ENCODE results near the gene PLOD2. TPM values are rescaled to one million over a fixed set of nuclear protein-coding genes. Genes with fewer than 3 reads are reported as not detected.
"Not testable (repeated sequence)": the region's sequence is repeated elsewhere in the genome, so short reads cannot be mapped to it uniquely, and the experiment has no call there.

PLOD2 gene
- polyA plus RNA-seq, 1 donor, result 11.8 TPM

DNA sequence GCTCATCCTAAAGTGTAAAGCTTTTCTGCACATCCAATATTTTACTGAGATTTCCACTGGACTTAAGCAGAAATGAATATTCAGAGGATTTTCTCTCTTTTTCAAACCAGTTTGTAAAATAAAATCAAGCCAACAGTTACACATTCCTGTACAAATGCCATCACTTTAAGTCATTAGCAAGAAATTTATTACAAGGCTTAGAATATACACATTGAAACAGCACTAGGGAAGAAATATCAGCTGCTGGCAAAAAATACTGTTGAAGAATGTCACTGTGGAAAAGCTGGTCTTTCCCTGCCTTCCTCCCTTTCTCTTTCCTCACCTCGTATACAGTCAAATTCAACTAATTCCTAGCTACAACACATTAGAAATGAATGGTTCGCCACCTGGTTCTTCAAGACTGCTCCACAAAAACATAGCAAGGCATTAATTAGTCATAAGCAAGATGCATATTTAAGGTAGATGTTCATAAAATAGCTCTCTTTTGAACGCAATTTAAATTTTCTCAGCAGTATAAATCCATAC, 21.3 kb downstream of the PLOD2 start:
- DNase-seq (ENCODE audit: low read depth), result no peak

DNA sequence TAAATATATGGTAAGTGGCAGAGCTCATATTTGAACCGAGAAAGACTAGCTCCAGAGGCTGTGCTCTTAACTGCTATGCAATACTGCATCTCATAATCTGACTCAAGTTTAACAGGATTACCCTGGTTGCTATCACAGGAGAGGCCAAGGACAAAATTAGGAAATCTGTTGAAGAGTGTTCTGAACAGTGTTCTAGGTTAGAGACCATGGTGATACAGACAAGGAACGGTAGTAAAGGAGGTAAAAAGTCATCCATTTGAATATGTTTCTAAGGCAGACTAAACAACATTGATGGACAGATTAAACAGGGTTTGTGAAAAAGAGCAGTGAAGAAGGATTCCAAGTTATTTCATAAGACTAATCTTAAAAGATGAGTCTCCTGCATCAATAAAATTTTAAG, 22.1 kb downstream of the PLOD2 start:
- no peak for DNase-seq (ENCODE audit: low read depth)

DNA sequence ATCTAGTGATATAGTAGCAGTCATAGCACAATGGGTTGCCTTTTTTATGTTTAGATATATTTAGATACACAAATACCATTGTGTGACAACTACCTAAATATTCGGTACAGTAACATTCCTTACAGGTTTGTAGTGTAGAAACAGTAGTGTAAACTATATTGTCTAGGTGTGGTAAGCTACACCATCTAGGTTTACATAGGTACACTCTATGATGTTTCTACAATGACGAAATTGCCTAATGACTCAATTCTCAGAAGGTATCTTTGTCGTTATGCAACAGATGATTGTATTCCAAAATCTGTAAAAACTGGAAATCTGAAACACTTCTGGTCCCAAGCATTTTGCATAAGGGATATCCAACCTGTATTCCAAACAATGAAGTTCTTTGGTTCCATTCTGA, 24.3 kb downstream of the PLOD2 start:
- DNase-seq (ENCODE audit: low read depth), result no peak

DNA sequence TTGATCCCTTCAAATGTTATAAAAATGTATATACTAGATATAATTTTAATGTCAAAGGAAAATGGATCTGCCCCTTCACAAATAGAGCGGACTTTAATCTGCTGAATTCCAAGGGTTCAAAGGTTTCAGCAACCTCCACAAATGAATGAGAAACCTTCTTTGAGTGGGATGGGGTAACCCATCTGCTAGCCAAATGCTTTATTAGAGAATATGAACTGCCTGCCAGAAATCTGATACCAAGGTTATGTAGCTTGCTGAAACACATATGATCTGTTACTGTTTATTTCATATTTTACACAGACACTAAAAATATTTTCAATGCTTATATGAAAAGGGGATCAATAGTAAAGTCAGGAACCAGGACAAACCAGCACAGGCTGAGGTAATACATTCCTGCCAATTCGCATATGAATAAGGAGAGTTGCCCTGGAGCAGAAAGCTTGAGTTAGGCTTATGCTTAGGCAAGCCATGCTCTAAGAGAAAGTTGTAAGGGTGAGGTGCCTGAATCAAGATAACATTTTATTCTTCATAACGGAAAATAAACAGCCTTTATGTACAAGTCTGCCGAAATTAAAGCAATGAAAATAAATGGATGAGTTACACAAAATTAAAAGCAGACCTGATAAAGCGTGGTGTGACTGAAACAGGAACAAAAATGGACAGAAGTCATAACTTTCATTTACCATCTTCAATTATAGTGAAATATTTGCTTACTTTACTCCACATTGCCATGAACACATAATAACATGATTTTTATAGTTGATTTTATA, 26.5 kb downstream of the PLOD2 start:
- no peak for DNase-seq (ENCODE audit: low read depth)

DNA sequence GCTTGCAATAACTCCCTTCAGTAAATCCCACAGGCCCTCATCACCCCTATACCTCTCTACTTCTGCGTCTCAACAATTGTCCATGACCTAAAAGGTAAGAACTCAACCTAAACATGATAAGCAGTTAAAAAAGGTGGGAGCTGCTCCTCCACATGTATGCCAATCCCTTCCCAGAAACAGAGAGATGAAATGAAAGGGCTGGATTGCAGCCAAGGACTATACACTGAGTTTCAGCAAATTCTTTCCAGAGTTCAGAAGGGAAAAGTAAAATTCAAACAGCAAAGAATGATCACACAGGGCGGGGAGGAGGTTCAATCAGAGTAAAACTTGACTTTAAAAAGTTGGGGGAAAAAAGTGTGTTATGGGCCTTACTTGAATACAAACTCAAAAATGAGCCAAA, 27.5 kb downstream of the PLOD2 start:
- DNase-seq (ENCODE audit: low read depth), result no peak

DNA sequence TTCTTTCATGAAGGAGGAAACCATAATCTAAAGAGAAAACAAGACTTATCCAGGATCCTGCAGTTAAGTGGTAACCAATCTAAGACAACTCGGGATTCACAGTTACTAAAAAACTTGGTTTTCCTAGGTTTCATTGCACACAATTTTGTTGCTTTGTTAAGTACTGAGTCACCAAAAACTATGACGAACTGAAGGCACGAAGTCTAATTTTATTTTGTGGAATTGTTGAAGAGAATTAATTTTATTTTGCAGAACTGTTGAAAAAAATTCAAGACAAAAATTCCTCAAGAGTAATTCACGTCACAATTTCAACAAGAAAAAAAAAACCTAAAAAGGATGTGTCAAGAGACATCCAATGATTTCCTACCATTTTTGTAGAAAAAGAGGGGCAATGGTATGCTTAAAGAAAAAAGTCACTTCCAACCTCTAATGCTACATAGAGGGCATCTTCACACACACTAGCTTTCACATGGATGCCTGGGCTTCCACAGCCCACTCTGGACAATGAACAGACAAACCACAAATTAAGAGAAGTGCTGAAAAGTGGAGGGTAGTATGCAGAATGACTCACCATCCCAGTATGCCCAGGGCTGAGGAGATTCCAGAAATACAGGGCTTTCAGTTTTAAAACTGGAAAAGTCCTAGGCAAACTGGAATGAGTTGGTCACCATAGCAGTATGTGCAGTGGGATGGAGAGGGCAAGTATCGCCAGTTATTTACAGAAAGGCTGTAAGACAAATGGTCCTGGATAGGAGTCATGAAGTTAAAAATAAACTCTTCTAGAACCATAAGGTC, 29.2 kb downstream of the PLOD2 start:
- no peak for DNase-seq (ENCODE audit: low read depth)

DNA sequence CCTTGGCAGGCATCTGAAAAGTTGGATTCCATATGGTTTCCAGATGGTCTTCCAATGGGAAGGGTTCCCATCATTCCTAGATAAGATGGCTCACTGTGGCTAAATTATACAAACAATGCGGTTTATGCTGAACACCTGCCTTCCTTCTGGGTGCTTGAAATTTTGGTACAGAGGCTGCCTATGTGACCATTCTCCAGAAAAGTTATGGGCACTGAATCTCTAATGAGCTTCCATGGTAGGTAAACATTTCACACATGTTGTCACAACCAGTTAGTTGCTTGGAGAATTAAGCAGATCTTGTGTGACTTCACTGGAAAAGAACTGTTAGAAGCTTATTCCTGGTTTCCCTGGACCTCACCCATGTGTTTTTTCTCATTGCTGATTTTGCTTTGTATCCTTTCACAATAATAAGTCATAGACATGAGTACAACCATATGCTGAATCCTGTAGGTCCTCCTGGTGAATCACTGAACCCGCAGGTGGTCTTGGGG, 30.1 kb downstream of the PLOD2 start:
- DNase-seq (ENCODE audit: low read depth), result no peak

DNA sequence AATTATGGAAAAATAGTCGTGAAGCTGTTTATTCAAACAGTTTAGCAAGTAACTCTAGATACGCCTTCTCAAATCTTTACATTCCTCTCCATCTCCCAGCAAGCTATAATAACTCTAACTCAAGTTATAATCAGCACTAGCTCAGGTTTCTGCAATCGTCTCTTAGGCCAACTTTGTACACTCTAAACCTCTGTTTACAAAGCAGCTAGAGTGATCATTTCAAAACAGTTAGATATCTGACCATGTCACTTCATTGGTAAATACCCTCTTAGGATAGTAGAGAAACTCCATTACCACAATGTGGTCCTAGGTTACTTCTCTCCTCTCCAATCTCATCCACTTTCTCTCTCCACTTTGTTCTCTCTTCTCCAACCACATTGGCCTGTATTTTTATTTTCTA, 31.2 kb downstream of the PLOD2 start:
- no peak for DNase-seq (ENCODE audit: low read depth)

DNA sequence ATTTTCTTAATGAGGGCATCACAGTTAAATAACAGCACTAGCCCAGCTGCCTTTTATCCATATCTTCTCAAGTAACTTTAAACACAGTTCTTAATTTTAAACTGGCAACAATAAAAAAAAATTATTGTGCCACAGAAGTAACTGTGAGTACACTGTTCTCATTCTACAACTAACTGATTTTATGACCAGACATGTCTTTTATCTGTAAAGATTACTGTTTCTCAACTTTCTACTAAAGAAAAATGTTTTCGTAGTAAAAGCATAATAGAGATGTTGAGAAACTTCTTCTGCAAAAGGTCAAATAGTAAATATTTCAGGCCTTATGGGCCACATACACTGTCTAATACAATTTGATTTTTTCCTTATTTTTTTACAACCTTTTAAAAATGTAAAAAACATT, 32.0 kb downstream of the PLOD2 start:
- DNase-seq (ENCODE audit: low read depth), result no peak

DNA sequence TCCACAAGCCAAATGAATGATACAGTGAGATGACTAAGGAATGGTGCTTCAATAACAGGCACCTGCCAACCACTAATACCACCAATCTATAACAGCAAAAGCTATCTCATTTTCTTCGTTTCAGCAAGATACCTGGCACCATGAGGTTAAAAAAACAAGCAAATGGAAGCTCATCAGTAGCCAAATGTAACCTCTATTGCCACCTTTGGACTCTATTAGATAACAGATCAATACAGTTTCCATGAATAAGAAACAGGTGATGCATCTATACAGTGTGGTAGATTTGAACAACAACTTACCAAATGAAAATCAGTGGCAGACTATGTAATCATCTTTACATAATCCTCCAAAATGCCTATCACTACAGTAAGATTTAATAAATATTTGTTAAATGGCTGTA, 32.8 kb downstream of the PLOD2 start:
- no peak for DNase-seq (ENCODE audit: low read depth)

DNA sequence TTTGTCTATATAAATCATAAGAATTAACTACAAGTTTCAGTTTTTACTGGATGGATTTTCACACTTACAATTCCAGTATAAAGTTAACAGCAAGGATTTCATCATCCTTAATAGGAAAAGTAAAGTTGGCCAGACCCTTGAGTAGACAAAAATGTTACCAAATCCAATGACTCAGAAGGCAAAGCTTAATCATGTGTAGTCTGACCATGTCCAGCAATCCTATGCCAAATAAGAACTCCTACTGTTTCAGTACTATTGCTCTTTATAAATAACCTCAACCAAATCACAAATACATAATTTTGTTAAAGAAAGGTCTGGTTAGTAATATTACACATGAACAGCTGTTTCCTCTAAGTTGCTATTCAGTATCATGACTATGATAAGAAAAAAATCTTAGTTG, 35.0 kb downstream of the PLOD2 start:
- DNase-seq (ENCODE audit: low read depth), result no peak

DNA sequence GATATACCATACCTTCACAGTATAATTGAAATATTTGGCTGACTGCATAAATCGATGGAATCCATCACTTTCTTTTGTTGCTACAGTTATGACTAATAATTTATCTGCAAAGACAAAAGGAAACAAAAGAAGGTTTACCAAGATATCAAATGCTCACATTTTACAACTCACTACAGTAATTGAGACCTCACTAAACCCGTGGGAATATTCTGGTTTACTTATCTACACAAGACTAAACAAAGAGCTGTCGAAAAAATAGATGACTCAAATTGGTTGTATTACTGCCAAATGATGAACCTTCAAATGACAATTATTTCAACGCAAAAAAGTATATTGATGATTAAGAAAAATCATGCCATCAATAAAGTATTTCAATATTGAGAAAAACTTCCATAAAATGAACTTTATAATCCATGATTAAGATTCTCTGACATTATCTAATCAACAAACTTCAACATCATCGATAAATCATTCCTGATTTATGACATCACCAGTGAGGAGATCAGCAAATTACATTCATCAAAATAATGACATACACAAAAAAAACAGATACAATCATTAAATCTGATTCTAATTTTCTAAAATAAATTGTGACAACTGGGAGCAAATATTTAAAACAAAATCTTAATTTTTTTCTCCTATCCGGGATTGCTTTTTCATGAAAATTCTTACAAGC, 36.7 kb downstream of the PLOD2 start:
- DNase-seq (ENCODE audit: low read depth), result no peak

DNA sequence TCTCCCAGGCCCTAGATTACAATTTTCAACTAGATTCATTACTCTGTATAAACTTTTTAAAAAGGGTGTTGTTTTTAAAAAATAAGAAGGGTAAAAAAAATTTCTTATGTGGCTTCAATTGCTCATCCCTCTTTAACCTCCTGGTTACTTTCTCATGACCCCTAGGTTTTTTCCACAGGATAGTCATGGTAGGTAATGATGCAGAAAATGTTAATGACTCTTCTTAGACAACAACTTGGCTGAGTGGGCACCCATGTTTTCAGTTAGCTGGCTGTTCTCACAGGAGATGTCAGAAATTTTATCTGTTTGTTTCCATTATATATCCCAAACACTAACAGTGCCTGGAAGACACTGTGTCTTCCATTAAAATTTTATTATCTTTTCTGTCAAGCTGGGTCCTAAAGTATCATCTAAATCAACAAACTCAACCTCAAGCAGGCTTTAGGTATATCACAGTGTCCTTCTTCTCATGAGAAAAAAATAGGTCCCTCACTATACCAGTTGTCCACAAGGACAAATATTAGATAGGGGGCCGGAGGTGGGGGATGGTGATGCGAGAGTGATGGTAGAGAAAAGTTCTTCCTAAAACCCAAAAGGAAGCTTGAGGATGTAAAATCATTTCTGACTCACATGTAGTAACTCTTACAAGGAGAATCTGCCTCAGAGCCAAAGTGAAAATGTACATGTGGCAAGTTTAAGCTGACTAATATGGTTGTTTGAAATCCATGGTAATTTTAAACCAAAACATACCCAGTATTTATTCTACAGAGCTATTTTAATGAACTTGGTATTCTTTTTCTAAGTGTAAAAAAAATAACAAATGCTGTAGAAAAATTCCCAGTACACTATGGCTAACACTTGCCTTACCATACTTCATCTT, 43.3 kb downstream of the PLOD2 start:
- DNase-seq (ENCODE audit: low read depth), result no peak

DNA sequence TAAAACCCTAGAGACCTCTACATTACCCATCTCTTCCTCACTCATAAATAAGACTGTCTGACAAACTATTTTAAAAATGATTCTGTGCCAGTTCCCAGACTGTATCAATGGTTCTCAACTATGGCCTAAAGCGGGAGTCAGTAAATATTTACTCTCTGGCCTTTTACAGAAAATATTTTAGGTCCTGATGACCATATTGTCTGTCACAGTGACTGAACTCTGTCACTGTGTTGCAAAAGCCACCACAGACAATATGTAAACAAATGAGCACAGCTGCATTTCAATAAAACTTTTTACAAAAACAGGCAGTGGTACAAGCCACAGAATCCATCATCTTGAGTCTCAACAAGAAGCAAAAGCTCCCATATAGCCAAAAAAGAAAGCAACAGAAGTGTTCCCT, 45.4 kb downstream of the PLOD2 start:
- DNase-seq (ENCODE audit: low read depth), result no peak

DNA sequence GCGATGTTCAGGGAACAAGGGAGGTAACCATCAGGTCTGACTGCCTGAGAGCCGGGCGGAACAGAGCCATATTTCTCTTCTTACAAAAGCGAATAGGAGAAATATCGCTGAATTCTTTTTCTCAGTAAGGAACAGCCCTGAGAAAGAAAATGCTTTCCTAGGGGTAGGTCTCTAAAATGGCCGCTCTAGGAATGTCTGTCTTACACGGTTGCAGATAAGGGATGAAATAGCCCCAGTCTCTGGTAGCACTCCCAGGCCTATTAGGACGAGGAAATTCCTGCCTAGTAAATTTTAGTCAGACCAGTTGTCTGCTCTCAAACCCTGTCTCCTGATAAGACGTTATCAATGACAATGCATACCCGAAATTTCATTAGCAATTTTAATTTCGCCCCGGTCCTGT, 47.2 kb downstream of the PLOD2 start:
- not testable (repeated sequence) for DNase-seq (ENCODE audit: low read depth)

DNA sequence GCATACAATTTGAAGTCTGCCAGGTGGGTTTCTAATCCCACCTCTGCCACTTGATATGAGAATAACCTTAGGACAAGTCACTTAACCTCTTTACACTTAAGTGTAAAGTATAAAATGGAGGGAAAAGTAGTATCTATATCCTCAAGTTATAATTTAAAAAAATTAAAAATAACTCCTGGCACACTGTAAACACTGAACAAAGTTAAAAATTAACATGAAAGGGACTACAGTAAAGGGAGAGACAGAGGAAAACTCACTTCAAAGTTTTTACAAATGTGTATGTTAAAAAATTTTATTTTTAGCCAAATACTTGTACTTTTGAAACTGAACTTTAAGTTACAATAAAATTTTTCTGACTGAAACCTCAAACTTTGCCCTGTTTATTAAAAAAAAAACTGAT, 49.6 kb downstream of the PLOD2 start:
- DNase-seq (ENCODE audit: low read depth), result no peak

DNA sequence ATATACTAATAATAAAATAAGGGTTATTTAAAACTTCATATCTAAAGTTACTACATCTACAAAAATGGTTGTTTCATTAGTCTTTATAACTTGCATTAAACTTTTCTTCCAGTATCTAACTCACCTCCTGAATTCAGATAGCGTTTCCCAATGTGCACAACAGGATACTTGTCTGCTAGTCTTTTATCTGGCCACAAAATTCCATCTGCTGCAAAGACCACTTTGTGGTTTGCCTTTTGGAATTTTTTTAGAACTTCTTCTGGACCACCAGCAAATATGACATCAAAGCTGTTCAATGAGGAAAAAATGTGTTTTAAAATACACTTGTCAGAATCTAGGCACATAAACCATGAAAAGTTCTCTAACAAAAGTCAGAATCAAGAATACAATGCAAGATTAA, 50.8 kb downstream of the PLOD2 start:
- DNase-seq (ENCODE audit: low read depth), result no peak

DNA sequence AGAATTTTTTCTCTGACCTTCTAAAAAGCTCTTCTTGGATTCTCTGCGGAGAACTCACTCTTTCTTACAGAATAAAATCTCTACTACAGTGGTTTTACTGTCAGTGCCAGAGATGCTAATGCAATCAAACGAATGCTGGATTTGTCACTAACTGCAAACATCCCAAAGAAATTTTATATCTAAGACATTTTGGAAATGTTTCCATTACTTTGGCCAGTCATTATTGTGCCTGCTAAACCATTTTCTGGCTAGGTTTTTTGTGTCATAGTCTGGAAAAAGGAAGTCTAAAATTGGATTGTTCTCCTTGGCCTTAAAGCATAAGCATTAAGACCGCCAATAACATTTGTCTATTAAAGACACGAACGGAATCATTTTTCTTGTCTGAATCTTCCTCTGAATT, 54.0 kb downstream of the PLOD2 start:
- DNase-seq (ENCODE audit: low read depth), result peak; percentile 55

DNA sequence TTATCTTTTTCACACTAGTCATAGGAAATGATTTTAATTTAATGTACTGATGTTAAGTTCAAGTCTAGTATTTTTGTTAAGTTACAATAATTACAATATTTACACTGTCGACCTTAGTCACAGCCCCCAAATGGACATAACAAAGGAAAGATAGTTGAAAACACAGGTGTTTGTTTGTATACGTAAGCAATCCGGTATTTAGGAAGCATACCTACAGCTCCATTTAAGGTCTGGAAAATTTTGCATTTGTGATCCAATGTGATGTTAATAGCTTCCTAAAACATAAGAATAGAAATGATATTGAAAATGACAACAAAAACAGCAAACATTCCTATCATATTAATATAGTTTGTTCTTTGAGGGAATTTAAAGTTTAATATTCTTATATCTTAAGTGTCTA, 56.9 kb downstream of the PLOD2 start:
- DNase-seq (ENCODE audit: low read depth), result no peak

DNA sequence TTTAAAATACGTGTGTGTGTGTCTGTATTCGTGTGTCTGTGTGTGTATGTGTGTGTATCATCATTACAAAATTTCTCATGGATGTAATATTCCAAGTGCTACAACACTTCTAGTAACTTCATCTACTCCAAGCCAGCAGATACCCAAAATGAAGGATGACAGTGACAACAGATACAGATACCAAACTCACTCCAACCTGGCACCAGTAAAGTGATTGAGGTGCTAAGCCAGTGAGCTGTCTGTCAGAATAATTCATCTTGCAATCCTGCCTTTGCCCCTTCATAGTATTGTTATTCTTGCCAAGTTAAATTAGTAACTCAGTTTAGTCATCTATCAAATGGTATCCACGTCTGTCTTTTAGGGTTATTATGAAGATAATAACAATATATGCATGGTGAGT, 58.1 kb downstream of the PLOD2 start:
- no peak for DNase-seq (ENCODE audit: low read depth)

DNA sequence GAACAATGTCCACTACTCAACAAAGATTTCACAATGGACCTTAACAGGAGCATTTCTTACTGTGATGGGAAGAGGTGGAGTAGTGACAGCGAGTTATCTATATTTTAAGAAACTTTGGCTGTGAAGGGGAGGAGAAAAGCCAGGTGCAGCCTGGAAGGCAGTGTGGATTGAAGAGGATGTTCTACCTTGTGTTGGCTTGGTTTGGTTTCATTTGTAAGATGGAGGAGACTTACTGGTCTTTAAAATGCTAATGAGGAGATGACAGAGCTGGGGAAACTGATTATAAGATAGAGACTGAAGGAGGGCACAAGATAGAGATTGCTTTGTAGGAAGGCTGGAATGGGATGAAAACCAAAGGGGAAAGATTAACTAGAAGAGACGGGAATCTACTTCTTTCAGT, 59.4 kb downstream of the PLOD2 start:
- no peak for DNase-seq (ENCODE audit: low read depth)

Data from forelimb muscle (tissue), 1 donor.